PC-3 (cell line): ENCODE data around the gene DST. TPM values are rescaled to one million over a fixed set of nuclear protein-coding genes. Genes with fewer than 3 reads are reported as not detected.

ENCODE experiments used
- ATAC-seq: fragments of 200-7000 bp; cut with Tn5 transposase; 2 replicates; pipeline ENCODE4 v1.9.1; 2020; ENCODE audit warnings: mild to moderate bottlenecking, moderate library complexity
- BruUV-seq: library from RNA; stranded (reverse); fragments of 400-500 nt; replicated peaks from 2 replicates; lab custom pipeline; 2021; lab: Mats Ljungman, UMichigan
- CTCF ChIA-PET: fragments of 300-600 bp; sonication (Branson Sonifier 250); formaldehyde crosslinking; loops from one replicate; lab custom pipeline; 2022; ENCODE audit warnings: antibody characterized with exemption; lab: Charles Lee
- POLR2A ChIA-PET: fragments of 300-600 bp; sonication (Branson Sonifier 250); formaldehyde crosslinking; loops from one replicate; lab custom pipeline; 2022; ENCODE audit warnings: antibody characterized with exemption; ENCODE audit not compliant: unreplicated experiment; lab: Charles Lee
- DNase-seq: peaks from one replicate; pipeline ENCODE4 v3.0.0-alpha.2; 2015
- H2AFZ ChIP-seq: fragments of 300-600 bp; sonication (generic); 2 replicates; pipeline ENCODE4 v1.6.0; 2016; ENCODE audit warnings: antibody characterized with exemption, low read length
- H3F3A ChIP-seq: fragments of 300-600 bp; sonication (generic); one replicate; pipeline ENCODE4 v1.6.0; 2017; ENCODE audit warnings: antibody characterized with exemption, low read length, control low read depth, mild to moderate bottlenecking; ENCODE audit not compliant: unreplicated experiment
- H3K27ac ChIP-seq: fragments of 300-600 bp; sonication (generic); 2 replicates; pipeline ENCODE4 v1.5.1; 2016; ENCODE audit warnings: mild to moderate bottlenecking, low read length
- H3K27me3 ChIP-seq: fragments of 300-600 bp; sonication (generic); 2 replicates; pipeline ENCODE4 v1.6.1; 2016; ENCODE audit warnings: low read length, mixed read lengths
- H3K36me3 ChIP-seq: fragments of 300-600 bp; sonication (generic); 2 replicates; pipeline ENCODE4 v1.6.1; 2016; ENCODE audit warnings: low read depth, mixed run types, low read length, mixed read lengths
- H3K4me1 ChIP-seq: fragments of 300-600 bp; sonication (generic); 2 replicates; pipeline ENCODE4 v1.5.1; 2016; ENCODE audit warnings: low read length; ENCODE audit not compliant: insufficient read depth
- H3K4me2 ChIP-seq: fragments of 300-600 bp; sonication (generic); 2 replicates; pipeline ENCODE4 v1.6.0; 2016; ENCODE audit warnings: low read length
- H3K4me3 ChIP-seq: fragments of 300-600 bp; sonication (generic); 2 replicates; pipeline ENCODE4 v1.5.1; 2016; ENCODE audit warnings: mild to moderate bottlenecking, low read length, mixed read lengths
- H3K79me2 ChIP-seq: fragments of 300-600 bp; sonication (generic); 2 replicates; pipeline ENCODE4 v1.6.1; 2017; ENCODE audit warnings: low read length, mixed read lengths
- H3K9ac ChIP-seq: fragments of 300-600 bp; sonication (generic); 2 replicates; pipeline ENCODE4 v1.6.0; 2016; ENCODE audit warnings: mild to moderate bottlenecking, low read length
- H3K9me2 ChIP-seq: fragments of 300-600 bp; sonication (generic); replicated peaks from 2 replicates; pipeline ENCODE4 v1.6.1; 2016; ENCODE audit warnings: mixed run types, low read length, mixed read lengths
- H3K9me3 ChIP-seq: fragments of 300-600 bp; sonication (generic); 2 replicates; pipeline ENCODE4 v1.6.1; 2016; ENCODE audit warnings: low read length, mixed read lengths
- H4K20me1 ChIP-seq: fragments of 300-600 bp; sonication (generic); 2 replicates; pipeline ENCODE4 v1.6.1; 2016; ENCODE audit warnings: low read length, mixed read lengths
- CTCF ChIP-seq: fragments of 300-600 bp; sonication (generic); conservative IDR thresholded peaks from 2 replicates; pipeline ENCODE4 v1.5.1; 2017; ENCODE audit warnings: antibody characterized with exemption, low read depth, mild to moderate bottlenecking, low read length
- EZH2 ChIP-seq: fragments of 300-600 bp; sonication (generic); IDR thresholded peaks from one replicate; pipeline ENCODE4 v1.6.1; 2017; ENCODE audit warnings: antibody characterized with exemption, mild to moderate bottlenecking, low read length; ENCODE audit not compliant: unreplicated experiment
- EZH2phosphoT487 ChIP-seq: fragments of 300-600 bp; sonication (generic); IDR thresholded peaks from 2 replicates; pipeline ENCODE4 v1.6.1; 2018; ENCODE audit warnings: mild to moderate bottlenecking, antibody characterized with exemption, low read length, borderline replicate concordance
- intact Hi-C: fragments of 100-400 bp; cut with micrococcal nuclease; formaldehyde crosslinking; loops from 2 replicates; pipeline ENCODE4 v1.9.0; 2023
- total RNA-seq: library from RNA; depleted of rRNA; stranded (reverse); fragments of >200 nt; gene quantifications from 2 replicates; pipeline ENCODE4 v1.2.3, GENCODE V29; 2014

Gene DST
- total RNA-seq, 1 experiment from 2014 or later = 81.5 TPM

GRCh38 chr6:56685102-56685733 is 42.5 kb upstream of the DST start:
- ATAC-seq (no peak), DNase-seq (no peak)
- no TSS peak for BruUV-seq
- H3K4me1 ChIP-seq = peaks cover 75% of the 10 kb centered on the region
- H3F3A ChIP-seq = no peaks in the 10 kb centered on the region
- no peaks in the 10 kb centered on the region for H3K36me3 ChIP-seq
- TF ChIP-seq CTCF = no peak
- TF ChIP-seq EZH2phosphoT487 = no peak
- no peak for TF ChIP-seq EZH2
- H3K9me3 ChIP-seq = no peaks in the 10 kb centered on the region
- ChIA-PET POLR2A (no interaction called here), CTCF (no interaction called here)
- peak overlapping the region; percentile 35 for H3K4me2 ChIP-seq
- no peaks in the 10 kb centered on the region for H3K9me2 ChIP-seq
- H3K27me3 ChIP-seq = no peaks in the 10 kb centered on the region
- no peak overlapping the region for H2AFZ ChIP-seq
- no peak overlapping the region for H3K4me3 ChIP-seq
- no peaks in the 10 kb centered on the region for H4K20me1 ChIP-seq
- no peak overlapping the region for H3K9ac ChIP-seq
- peaks cover 53% of the 10 kb centered on the region for H3K79me2 ChIP-seq
- intact Hi-C loops = no loop called here
- H3K27ac ChIP-seq = peak overlapping the region; percentile 91; the same call in 1 of the 2 replicates

GRCh38 chr6:56684342-56685101 is 41.8 kb upstream of the DST start:
- DNase-seq (no peak), ATAC-seq (no peak; the same call in 1 of the 2 replicates)
- H3K9me3 ChIP-seq = no peaks in the 10 kb centered on the region
- H3K79me2 ChIP-seq = peaks cover 51% of the 10 kb centered on the region
- POLR2A ChIA-PET = no interaction called here
- H3K4me2 ChIP-seq = peak overlapping the region; percentile 82
- H3K9ac ChIP-seq = peak overlapping the region; percentile 59
- BruUV-seq = no TSS peak
- 0 out of 2 replicates have a peak overlapping the region, but pooled peaks have one; percentile 14 for H2AFZ ChIP-seq
- TF ChIP-seq CTCF = no peak
- no peak for TF ChIP-seq EZH2phosphoT487
- no peak for TF ChIP-seq EZH2
- peak overlapping the region; percentile 91 for H3K27ac ChIP-seq
- intact Hi-C loops = loop anchor here (1.0 kb wide), 2 partner anchors 11 to 41 kb away; no protein-coding TSS in a partner anchor
- H3K27me3 ChIP-seq = no peaks in the 10 kb centered on the region
- peaks cover 68% of the 10 kb centered on the region for H3K4me1 ChIP-seq
- no peaks in the 10 kb centered on the region for H4K20me1 ChIP-seq
- H3K4me3 ChIP-seq = peak overlapping the region; percentile 35; the same call in 1 of the 2 replicates
- H3K9me2 ChIP-seq = no peaks in the 10 kb centered on the region
- no peaks in the 10 kb centered on the region for H3F3A ChIP-seq
- H3K36me3 ChIP-seq = no peaks in the 10 kb centered on the region
- CTCF ChIA-PET = interaction anchor here (0.6 to 1.6 kb wide), 3 partner anchors 9 to 47 kb away, joined by 3 to 8 read pairs (median 4); no protein-coding TSS in a partner anchor
